Measurements from ENCODE around the gene INPP5D.
"Not testable (repeated sequence)": the region's sequence is repeated elsewhere in the genome, so short reads cannot be mapped to it uniquely, and the experiment has no call there.

The INPP5D gene

GRCh38 chr2:233121856-233122255 lies 61.7 kb downstream of the INPP5D start:
- no peak for DNase-seq

GRCh38 chr2:233122541-233122940 lies 62.4 kb downstream of the INPP5D start:
- DNase-seq = no peak

- DNase-seq = not testable (repeated sequence)
Observed at GRCh38 chr2:233123576-233123975, 63.4 kb downstream of the INPP5D start.

DNA sequence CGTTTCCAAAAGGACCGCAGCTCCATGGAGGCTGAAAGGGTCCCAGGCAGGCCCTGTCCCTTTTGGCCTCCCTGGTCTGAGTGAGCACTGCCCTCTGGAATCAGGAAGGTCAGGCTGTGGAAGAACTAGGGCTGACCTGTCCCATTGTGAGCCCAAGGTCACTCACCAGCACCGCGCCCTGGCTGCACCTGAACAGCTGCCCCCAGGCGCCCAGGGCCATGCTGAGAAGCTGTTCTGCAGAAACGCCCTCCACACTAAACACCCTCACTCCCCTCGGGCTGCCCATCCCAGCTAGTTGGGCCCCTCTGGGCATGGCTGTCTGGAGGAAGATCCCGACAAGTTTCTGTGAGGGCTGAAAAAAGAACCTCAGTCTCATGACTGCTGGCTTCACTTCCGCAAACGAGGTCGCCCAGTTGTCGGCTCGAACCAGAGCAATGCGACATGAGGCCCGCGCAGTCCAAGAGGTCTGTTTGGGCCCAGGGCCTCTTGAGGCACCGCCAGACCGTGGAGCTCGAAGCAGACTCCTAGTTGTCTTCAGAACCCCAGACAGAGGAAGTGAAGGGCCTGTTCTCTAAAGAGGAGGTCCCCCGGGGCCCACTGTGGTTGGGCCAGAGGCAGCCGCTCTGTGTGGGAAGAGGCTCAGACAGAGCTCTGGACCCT lies 64.4 kb downstream of the INPP5D start:
- no peak for DNase-seq

DNA sequence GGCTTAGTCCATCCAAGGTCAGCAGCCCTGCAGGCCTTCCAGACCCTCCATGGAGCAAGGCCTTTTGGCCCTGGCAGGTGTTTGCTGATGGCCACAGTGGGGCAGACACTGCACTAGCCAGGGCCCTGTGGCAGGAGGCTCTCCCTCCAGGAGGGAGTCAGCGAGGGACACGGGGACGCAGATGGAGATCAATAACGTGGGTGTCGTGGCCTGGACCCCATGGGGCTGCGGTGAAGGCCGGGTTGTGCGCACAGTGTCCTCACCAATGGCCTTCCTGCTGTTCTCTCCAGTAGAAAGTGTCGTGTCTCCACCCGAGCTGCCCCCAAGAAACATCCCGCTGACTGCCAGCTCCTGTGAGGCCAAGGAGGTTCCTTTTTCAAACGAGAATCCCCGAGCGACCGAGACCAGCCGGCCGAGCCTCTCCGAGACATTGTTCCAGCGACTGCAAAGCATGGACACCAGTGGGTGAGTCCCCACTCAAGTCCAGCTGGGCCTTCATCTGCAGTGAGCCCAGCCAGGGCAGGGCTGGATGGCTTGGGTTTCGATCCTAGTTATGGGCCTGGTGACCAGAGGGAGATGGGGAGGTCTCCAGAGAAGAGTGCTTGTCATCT lies 65.4 kb downstream of the INPP5D start:
- DNase-seq = no peak

DNA sequence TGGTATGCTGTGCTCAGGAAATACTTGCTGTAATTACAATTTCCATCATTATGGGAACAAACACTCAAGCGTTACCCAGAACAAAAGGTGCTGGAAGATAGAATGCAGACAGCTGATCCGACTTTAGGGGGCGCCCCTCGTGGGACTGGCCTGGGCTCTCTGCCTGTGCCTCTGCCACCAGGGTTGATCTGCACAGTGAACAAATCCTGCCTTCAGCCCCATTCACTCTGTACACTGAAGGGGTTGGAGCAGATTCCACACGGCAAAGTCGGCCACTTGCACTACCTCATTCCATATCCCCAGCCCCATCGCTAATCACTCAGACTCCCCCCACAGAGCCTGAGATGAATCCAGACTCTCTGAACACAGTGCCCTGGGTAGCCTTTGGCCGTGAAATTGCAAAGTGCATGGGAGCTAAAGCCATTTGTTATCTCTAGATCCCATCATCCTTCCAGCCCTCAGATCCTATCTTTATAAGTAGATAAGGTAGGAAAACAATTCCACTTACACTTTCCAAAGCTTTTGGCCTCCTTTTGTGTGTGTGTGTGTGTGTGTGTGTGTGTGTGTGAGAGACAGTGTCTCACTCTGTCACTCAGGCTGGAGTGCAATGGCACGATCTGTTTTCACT lies 69.3 kb downstream of the INPP5D start:
- DNase-seq = peak; percentile 13

DNA sequence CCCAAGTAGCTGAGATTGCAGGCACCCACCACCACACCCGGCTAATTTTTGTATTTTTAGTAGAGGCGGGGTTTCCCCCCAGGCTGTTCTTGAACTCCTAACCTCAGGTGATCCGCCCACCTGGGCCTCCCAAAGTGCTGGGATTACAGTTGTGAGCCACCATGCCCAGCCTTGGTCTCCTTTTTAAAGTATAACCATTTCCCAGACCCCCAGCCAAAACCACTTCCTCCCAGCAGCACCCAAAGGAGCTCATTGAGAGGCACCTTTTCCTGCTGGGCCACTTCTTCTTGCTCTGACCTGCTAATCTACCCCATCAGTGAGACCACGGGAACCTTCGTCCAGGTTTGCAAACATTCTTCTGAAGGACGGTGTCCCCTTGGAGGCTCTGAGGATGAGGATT lies 69.9 kb downstream of the INPP5D start:
- DNase-seq = no peak

DNA sequence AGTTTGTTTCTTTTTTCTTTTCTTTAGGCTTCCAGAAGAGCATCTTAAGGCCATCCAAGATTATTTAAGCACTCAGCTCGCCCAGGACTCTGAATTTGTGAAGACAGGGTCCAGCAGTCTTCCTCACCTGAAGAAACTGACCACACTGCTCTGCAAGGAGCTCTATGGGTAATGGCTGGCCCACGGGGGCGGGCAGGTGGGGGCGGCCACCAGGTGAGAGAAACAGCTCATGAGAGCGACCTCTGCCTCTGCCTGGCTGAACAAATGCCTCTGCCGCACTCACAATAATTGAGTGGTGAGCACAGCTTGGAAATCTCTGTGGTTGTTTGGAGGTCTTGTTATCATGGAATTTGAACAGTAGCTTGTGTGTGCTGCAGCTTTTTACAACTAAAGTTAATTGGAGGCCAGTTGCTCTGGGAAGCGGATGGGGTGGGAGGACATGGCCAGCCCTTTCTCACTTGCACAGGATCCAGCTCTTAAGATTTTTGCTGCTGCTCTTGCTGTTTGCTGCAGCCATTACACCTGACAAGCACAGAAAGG lies 70.4 kb downstream of the INPP5D start:
- DNase-seq = no peak

DNA sequence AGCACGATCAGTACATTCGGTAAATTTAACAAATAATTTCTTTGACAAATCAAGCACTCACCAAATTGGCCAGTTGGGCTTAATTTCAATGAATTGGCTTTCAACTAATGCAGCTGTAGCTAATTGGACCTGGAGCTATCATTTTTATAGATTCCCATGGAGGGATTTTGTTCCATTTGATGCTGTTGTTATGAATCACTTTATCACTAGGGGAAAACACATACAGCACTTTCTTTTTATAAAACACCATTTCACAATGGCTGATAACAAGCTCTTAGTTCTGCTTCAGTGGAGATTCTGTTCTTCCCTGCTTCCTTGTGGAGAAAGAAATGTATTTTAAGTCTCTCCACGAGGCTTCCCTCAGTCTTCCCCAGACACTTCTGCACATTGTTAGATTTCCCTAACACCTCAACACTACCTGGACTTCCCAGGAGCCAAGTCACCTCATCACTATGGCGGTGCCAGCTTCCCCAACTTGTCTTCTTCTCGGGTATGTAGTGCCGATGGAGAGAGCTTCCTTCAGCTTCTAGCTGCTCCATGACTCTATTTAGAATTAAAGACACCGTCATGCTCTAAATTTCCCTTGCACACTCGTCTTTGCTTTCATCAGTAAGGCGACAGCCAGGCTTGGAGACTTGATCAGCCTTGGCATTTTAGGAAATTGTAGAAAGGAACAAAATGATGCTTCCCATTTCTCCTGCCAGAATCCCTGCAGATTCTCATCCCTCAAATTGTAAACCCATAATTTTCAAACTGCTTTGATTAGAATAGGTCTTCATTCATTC lies 72.0 kb downstream of the INPP5D start:
- no peak for DNase-seq

- no peak for DNase-seq
Observed at GRCh38 chr2:233133239-233133638, 73.1 kb downstream of the INPP5D start.

GRCh38 chr2:233135421-233135820 lies 75.3 kb downstream of the INPP5D start:
- DNase-seq = no peak

DNA sequence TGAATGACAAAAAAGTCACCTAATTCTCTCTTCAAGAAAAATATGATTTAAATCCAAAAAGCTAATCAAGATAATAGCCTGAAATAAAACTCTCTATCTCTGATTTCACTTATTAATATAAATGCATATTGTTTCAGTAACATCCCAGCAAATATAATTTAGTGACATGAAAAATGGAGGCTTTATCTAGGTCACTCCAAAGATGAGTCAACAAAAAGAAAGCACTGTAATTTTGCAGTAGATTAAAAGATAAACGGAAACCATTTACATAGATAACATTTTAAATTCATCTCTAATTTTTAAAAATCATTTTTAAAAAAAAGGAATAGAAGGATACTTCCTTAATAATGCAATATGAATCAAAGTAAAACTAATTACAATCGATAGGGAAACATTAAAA lies 76.9 kb downstream of the INPP5D start:
- no peak for DNase-seq

GRCh38 chr2:233140077-233140585 lies 80.0 kb downstream of the INPP5D start:
- DNase-seq = no peak

- no peak for DNase-seq
Observed at GRCh38 chr2:233140978-233141377, 80.8 kb downstream of the INPP5D start.

- DNase-seq = no peak
Observed at GRCh38 chr2:233141901-233142300, 81.8 kb downstream of the INPP5D start.

GRCh38 chr2:233142355-233142897 lies 82.3 kb downstream of the INPP5D start:
- DNase-seq = peak; percentile 26

GRCh38 chr2:233143700-233144331 lies 83.7 kb downstream of the INPP5D start:
- no peak for DNase-seq

- DNase-seq = no peak
Observed at GRCh38 chr2:233145726-233146125, 85.6 kb downstream of the INPP5D start.

DNA sequence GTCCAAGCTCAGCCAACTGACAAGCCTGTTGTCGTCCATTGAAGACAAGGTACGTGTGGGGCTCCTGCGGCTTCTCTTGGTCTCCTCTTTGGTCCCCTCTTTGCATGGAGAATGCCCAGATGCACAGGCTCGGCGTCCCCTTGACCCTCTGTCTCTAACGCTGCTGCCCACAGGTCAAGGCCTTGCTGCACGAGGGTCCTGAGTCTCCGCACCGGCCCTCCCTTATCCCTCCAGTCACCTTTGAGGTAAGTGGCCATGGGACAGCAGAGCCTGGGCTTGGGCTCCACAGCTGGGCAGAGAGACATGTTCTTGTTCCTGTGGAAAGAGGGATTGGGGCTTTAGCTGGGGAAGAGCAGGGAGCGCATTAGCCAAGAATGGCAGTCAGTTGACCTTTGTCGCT lies 86.1 kb downstream of the INPP5D start:
- no peak for DNase-seq

GRCh38 chr2:233147136-233147828 lies 87.1 kb downstream of the INPP5D start:
- DNase-seq = no peak

DNA sequence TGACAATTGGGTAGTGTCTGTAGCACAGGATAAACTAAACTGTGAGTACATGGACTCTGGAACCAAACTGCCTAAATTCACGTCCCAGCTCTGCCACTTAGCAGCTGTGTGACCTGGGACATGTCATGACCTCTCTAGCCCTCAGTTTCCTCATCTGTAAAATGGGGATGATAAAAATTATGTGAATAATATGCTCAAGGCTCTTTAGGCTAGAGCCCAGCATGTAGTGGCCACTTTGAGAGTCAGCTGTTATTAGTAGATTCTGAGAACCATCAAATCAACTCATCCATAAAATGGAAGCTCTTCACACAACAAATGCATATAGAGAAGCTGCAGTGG lies 87.7 kb downstream of the INPP5D start:
- no peak for DNase-seq

GRCh38 chr2:233148354-233148753 lies 88.2 kb downstream of the INPP5D start:
- DNase-seq = no peak
